ENCODE measurements around the gene DTX3L. TPM values are rescaled to one million over a fixed set of nuclear protein-coding genes. Genes with fewer than 3 reads are reported as not detected.

The DTX3L gene
- total RNA-seq, 1 experiment from 2014 or later, result 11.1 TPM

DNA sequence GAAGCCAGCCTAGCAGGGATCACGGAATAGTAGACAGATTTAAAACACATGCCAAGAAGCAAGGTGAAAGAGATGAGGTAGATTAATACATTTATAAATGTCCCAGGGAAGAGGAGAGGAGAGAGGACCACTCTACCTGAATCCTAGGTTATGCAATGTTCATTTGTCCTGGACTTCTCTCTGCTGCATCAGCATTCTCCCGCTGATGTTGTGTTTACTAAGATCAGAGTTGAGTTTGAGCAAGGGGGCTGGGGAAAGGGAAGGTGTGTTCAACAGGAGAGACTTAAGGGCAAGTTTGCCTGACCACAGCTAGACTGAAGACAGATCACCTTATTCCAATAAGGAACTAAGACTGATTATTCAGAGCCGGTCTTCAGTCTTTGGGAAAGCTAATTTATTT, 48.3 kb upstream of the DTX3L start:
- Histone ChIP-seq H3K9me2 (replicated peaks; ENCODE audit: low read length) (no peaks in the 10 kb centered on the region), H2AFZ (ENCODE audit: low read length) (0 out of 2 replicates have a peak overlapping the region, but pooled peaks have one; percentile 12), H3K27ac (ENCODE audit: low read length) (no peak overlapping the region), H3K9me3 (ENCODE audit: low read length) (no peaks in the 10 kb centered on the region), H3F3A (ENCODE audit: low read length, unreplicated experiment) (no peaks in the 10 kb centered on the region), H3K79me2 (ENCODE audit: low read length) (peaks cover 33% of the 10 kb centered on the region), H3K9ac (ENCODE audit: low read length) (no peak overlapping the region), H3K36me3 (ENCODE audit: low read depth, low read length) (no peaks in the 10 kb centered on the region), H4K20me1 (ENCODE audit: low read length) (peaks cover 29% of the 10 kb centered on the region), H3K27me3 (ENCODE audit: low read length) (no peaks in the 10 kb centered on the region), H3K4me1 (ENCODE audit: insufficient read depth, low read length) (peaks cover 20% of the 10 kb centered on the region), H3K4me3 (ENCODE audit: low read length) (no peak overlapping the region), H3K4me2 (ENCODE audit: low read length) (no peak overlapping the region)
- DNase-seq (no peak), ATAC-seq (no peak)
- no peak for TF ChIP-seq CTCF (conservative IDR thresholded peaks at IDR 0.05; ENCODE audit: low read depth, low read length)
- TF ChIP-seq EZH2 (IDR thresholded peaks at IDR 0.05; ENCODE audit: low read length, unreplicated experiment), result no peak
- no peak for TF ChIP-seq EZH2phosphoT487 (IDR thresholded peaks at IDR 0.05; ENCODE audit: borderline replicate concordance, low read length)
- ChIA-PET CTCF (no interaction called here), POLR2A (ENCODE audit: unreplicated experiment) (no interaction called here)
- no TSS peak for BruUV-seq (replicated peaks)
- intact Hi-C loops (cut with micrococcal nuclease), result loop anchor here (2.0 kb wide), 1 partner anchor 45 kb away; no protein-coding TSS in a partner anchor

- CTCF ChIA-PET, result no interaction called here
- POLR2A ChIA-PET (ENCODE audit: unreplicated experiment), result no interaction called here
- DNase-seq, result no peak
- no peak for ATAC-seq
- no peak overlapping the region for H3K9ac ChIP-seq (ENCODE audit: low read length)
- H3K27me3 ChIP-seq (ENCODE audit: low read length), result no peaks in the 10 kb centered on the region
- H4K20me1 ChIP-seq (ENCODE audit: low read length), result peaks cover 18% of the 10 kb centered on the region
- H3K79me2 ChIP-seq (ENCODE audit: low read length), result peaks cover 23% of the 10 kb centered on the region
- intact Hi-C loops (cut with micrococcal nuclease), result no loop called here
- no peak overlapping the region for H3K4me2 ChIP-seq (ENCODE audit: low read length)
- H3K4me1 ChIP-seq (ENCODE audit: insufficient read depth, low read length), result peaks cover 14% of the 10 kb centered on the region
- no peaks in the 10 kb centered on the region for H3K9me2 ChIP-seq (replicated peaks; ENCODE audit: low read length)
- no peaks in the 10 kb centered on the region for H3K36me3 ChIP-seq (ENCODE audit: low read depth, low read length)
- H3K27ac ChIP-seq (ENCODE audit: low read length), result no peak overlapping the region
- no peaks in the 10 kb centered on the region for H3F3A ChIP-seq (ENCODE audit: low read length, unreplicated experiment)
- BruUV-seq (replicated peaks), result no TSS peak
- H3K9me3 ChIP-seq (ENCODE audit: low read length), result no peaks in the 10 kb centered on the region
- H2AFZ ChIP-seq (ENCODE audit: low read length), result no peak overlapping the region
- no peak overlapping the region for H3K4me3 ChIP-seq (ENCODE audit: low read length)
- TF ChIP-seq CTCF (conservative IDR thresholded peaks at IDR 0.05; ENCODE audit: low read depth, low read length) (no peak), EZH2 (IDR thresholded peaks at IDR 0.05; ENCODE audit: low read length, unreplicated experiment) (no peak), EZH2phosphoT487 (IDR thresholded peaks at IDR 0.05; ENCODE audit: borderline replicate concordance, low read length) (no peak)
Observed at GRCh38 chr3:122516846-122517360, 47.2 kb upstream of the DTX3L start.

GRCh38 chr3:122519693-122520092, 44.4 kb upstream of the DTX3L start:
- DNase-seq (peak; percentile 29), ATAC-seq (no peak)
- CTCF ChIA-PET, result no interaction called here
- Histone ChIP-seq H3K4me3 (ENCODE audit: low read length) (no peak overlapping the region), H3K79me2 (ENCODE audit: low read length) (no peaks in the 10 kb centered on the region), H3F3A (ENCODE audit: low read length, unreplicated experiment) (no peaks in the 10 kb centered on the region), H3K4me1 (ENCODE audit: insufficient read depth, low read length) (peaks cover 4% of the 10 kb centered on the region; the same call in 1 of the 2 replicates), H3K9me2 (replicated peaks; ENCODE audit: low read length) (no peaks in the 10 kb centered on the region), H4K20me1 (ENCODE audit: low read length) (no peaks in the 10 kb centered on the region), H2AFZ (ENCODE audit: low read length) (no peak overlapping the region), H3K9ac (ENCODE audit: low read length) (no peak overlapping the region), H3K27me3 (ENCODE audit: low read length) (no peaks in the 10 kb centered on the region), H3K27ac (ENCODE audit: low read length) (no peak overlapping the region), H3K9me3 (ENCODE audit: low read length) (no peaks in the 10 kb centered on the region), H3K36me3 (ENCODE audit: low read depth, low read length) (no peaks in the 10 kb centered on the region), H3K4me2 (ENCODE audit: low read length) (no peak overlapping the region)
- BruUV-seq (replicated peaks), result no TSS peak
- intact Hi-C loops (cut with micrococcal nuclease), result no loop called here
- POLR2A ChIA-PET (ENCODE audit: unreplicated experiment), result no interaction called here
- TF ChIP-seq CTCF (conservative IDR thresholded peaks at IDR 0.05; ENCODE audit: low read depth, low read length), result no peak
- no peak for TF ChIP-seq EZH2phosphoT487 (IDR thresholded peaks at IDR 0.05; ENCODE audit: borderline replicate concordance, low read length)
- TF ChIP-seq EZH2 (IDR thresholded peaks at IDR 0.05; ENCODE audit: low read length, unreplicated experiment), result no peak

Data from PC-3 (cell line).